NCI-H1930 (cell line): ENCODE results near the gene ZNF311.
"Not testable (repeated sequence)": the region's sequence is repeated elsewhere in the genome, so short reads cannot be mapped to it uniquely, and the experiment has no call there.

Experiments
- DNase-seq, 2 experiments: peaks; one replicate each; lab custom pipeline; 2025; lab: John Stamatoyannopoulos, UW

ZNF311 gene

DNA sequence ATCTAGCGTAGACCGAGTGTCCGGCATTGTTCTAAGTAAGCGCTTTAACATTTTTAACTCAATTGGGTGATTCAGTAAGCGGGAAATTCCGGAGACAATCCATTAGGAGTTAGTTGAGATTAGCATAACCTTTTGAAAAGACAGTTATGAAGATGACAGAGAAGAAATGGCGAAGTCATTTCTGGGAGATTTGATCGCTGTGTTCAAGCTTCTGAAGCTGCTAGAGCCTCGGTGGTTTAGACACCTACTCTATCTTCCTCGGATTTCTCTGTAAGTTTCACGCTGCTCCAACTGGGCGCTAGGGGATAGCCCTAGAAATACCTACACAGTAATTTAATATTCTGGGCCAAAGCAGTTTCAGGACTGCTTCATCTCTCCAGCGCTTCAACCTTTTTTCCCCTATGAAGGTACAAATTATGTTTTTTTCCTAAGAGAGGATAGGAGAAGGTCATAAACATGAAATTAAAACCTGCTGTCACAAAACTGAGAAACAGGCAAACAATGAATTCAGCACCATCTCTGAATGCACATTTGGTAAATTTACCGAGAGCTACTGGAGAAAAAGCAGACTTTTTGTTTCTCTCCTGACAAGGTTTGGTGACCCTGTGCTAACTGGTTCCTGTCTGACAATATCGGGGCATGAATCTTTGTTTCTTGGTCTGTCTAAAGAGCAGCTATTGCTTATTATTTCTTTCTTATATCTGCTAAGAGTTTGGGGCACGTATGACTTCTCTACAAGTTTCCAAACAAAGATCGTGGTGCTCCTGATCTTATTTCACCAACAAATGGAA lies 22.4 kb downstream of the ZNF311 start:
- DNase-seq = peak in 1 of 2 experiments; percentile 24

DNA sequence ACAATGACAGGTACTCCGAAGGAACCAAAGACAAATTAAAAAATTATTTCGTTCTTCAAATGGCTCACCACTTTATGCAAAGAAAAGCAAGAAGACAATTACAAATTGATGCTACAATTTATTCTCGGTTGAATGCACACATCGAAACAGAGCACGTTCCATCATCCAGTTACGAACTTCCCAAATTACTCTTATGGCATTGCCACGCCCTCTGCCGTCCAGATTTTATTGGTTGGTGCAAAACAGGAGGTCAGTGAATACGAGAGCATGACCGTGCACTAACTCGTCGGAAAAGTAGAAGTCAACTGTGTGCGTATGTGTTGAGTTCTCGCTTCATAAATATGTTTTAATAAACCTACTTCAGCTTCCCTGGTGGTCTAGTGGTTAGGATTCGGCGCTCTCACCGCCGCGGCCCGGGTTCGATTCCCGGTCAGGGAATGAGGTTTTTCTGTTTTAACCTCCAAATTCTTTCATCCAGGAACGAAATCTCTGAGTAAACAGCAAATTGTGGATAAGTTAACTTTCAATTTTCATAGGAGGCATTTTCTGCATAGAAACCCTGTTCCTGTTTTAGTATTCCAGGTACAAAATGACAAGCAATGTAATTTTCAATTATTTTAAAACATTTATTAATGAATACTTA lies 23.2 kb downstream of the ZNF311 start:
- peak; percentile 72 to 77 for DNase-seq

DNA sequence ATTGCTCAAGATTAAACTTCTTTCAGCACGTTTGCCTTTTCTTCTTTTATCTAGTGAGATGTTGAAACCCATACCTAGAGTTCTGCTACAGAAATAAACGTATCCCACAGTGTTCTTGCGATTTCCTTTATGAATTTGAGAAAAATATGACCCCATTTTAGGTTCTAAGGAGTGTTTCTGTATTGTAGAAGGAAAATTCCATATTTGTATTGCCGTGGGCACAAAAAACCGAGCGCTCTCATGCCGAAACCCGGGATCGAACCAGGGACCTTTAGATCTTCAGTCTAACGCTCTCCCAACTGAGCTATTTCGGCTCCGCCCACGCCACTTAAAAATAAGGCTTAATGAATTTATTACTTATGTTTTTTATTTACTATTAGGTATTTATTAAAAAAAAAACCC lies 23.7 kb downstream of the ZNF311 start:
- peak; percentile 67 to 79 for DNase-seq

DNA sequence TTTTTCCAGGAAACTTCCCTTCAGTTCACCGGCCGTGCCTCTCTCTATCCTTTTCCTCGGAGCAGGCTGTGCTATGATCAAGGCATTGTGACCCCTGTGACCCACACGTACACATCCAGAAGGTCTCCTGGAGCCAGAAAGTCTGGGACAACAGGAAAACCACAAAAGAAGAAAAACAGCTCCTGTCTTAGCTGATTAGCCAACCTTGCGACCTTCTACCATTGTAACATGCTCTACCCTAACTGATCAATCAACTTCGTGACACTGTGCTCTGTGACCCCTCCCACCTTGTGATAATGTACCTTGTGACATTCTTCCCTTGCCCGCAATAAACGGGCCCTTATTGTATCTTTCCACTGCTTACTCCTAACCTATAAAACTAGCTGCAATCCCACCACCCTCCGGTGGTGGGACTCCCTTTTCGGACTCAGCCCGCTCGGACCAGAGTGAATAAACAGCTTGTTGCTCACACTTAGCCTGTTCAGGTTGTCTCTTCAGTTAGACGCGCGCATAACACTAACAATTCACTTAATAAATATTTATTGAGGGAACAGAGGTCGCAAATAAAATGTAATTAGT lies 24.2 kb downstream of the ZNF311 start:
- peak; percentile 41 to 52 for DNase-seq

DNA sequence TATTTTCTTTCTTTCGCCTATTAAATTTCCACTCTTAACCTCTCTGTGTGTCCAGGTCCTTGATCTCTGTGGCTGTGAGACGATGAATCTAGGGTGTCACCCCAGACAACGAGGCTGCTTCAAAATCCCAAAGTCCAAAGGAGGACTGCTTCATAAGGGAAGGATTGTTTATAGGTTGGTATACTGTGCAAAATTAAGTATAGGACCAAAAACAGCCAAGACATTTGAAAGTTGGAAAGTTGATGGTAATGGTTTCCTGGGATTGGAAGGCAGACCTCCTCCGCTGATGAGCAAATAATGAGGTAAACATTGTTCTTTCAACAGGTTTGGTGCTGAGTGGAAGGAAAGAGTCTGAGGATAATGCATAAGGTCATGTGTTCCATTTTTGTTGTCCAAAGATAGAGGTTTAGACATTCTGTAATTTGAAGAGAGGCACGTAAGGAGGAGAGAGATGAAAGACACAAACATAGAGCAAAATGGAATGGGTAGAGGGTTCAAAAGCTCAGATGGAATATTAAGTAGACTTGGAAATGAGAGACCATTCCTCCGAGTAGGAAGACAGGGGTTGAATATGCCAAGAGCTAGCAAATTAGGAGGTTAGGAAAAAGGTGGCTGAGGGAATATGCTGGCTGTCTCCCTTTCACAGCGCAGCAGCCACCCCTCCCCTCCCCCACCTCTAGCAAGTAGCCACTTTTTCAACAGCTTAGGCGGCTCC lies 24.8 kb downstream of the ZNF311 start:
- no peak for DNase-seq

DNA sequence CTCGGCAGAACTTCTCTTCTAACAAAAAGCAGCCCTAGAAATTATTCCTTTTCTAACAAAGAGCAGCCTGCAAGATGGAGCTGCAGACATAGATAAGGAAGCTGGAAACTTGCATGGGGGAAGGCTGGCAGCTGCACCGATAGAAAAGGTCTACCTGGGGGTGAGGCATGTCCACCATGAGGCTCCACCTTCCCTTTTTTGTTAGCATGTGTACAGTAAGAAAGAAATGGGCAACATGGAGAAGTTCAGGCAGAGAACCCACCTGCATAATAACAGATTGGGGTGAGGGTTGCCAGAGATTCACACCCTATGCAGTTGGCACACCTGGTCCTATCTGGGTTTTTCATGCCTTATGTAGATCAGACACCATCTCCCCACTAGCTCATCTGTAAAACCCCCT lies 25.4 kb downstream of the ZNF311 start:
- DNase-seq = no peak

DNA sequence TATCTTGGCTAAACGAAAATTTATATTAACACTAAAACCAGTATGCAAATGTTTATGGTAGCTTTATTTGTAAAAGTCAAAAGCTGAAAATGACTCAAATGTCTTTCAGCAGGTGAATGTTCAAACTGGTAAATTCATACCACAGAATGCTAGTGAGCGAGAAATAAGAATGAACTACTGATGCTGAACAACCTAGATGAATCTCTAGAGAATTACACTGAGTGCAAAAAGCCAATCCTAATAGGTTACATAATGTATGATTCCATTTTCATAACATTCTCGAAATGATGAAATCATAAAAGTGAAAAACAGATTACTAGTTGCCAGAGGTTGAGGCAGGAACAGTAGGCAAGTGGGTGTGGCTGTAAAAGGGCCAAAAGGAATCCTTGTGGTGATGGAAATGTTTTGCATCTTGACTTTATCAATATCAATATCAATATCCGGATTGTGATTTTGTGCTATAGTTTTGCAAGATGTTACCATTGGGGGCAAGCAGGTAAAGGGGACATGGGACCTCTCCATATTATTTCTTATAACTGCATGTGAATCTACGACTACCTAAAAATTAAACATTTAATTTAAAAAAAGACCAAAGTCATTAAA lies 26.1 kb downstream of the ZNF311 start:
- DNase-seq = no peak

DNA sequence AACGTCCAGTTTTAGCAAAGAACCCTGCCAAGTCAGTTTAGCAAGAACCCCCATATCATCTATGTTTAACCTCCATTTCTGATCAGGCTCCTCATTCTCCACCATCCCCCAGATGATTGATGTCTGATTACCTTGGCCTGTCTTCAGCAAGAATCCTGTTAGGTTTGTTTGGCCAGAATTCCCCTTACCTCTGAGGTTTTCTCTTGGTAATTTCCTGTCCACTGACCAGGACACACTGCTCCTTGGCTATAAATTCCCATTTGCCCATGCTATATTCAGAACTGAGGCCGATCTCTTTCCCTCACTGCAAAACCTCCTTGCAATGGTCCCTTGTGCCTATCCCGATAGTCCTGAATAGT lies 27.0 kb downstream of the ZNF311 start:
- no peak for DNase-seq

DNA sequence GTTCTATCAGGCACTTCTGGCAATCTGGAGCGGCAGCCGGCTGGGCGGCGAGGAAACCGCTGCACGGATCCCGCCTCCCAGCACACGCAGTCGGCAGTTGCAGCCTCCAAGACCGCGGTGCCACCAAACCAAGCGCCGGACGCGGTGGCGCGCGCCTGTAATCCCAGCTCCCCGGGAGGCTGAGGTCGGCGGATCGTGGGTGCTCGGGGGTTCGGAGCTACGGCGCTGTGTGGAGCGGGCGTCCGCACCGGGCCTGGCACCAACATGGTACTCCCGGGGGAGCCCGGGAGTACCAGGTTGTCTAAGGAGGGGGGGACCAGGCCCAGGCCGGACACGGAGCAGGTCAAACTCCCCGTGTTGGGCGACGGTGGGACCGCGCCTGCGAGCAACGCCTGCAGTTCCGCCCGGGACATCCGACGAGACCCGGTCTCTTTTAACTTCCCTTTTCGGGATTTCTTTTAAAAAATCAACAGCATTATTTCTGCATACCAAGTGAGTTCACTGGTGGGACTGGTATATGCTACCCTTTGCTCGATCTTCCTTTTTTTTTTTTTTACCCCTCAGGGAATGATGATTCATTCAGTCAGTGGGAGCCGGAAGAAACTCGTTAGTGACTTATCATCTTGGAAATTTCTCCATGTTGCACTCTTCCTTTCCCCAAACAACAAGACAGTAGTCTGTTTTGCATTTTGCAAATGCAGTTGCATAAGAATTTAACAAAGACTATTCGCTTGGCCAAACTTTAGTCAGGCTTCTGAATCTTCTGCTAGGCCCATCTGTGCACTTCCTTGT lies 27.6 kb downstream of the ZNF311 start:
- no peak for DNase-seq

DNA sequence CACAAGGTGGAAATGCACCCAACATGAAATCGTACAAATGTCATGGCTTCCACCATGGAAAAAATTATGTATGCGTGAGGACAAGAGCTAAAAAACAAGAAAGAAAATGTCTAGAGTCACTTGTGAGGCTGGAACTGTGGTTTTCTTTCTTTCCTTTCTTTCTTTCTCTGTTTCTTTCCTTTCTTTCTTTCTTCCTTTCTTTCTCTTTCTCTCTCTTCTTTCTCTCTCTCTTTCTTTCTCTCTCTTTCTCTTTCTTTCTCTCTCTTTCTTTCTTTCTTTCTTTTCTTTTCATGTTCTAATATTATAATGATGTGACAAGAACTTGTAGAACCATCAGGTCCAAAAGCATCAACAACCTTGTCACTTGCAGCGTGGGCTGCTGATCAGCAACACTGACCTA lies 28.4 kb downstream of the ZNF311 start:
- no peak for DNase-seq

DNA sequence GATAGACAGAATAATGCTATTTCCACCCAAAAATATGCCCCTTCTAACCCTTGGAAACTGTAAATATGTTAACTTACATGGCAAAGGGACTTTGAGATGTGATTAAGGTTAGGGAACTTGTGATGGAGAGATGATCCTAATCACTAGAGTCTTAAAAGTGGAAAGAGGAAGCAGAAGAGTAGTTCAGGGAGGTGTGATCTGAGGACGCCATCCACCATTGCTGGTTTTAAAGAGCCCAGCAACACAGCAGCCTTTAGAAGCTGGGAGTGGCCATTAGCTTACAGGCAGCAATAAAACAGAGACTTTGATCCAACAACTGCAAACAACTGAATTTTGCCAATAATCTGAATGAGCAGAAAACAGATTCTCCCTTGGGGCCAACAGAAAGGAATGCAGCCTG lies 30.6 kb downstream of the ZNF311 start:
- DNase-seq = no peak

DNA sequence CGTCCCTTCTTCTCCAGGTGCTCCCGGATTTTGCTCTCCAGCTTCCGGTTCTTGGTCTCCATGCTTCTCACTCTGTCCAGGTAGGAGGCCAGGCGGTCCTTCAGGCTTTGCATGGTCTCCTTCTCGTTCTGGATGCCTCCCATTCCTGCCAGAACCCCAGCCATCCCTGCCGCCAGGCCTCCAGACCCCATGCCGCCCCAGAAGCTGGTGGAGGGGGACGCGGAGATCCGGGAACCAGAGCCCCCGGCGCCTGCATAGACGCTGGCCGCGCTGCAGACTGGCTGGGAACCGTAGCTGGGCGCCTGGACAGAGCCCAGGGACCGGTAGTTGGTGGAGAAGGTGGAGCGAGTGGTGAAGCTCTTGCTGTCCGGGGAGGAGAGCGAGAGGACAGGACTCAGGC lies 35.1 kb downstream of the ZNF311 start:
- not testable (repeated sequence) for DNase-seq

DNA sequence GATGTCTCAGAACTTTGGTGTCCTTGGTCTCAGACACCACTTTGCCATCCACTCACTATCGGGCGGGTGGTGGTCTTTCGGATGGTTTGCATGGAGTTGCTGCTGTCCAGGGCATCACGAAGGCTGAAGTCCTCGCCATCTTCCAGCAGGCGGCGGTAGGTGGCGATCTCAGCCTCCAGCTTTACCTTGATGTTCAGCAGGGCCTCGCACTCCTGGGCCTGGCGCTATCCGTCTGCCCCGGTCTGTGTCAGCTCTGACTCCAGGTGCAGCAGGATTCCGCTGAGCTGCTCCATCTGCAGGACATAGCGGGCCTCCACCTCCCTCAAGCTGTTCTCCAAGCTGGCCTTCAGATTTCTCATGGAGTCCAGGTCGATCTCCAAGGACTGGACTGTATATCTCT lies 36.0 kb downstream of the ZNF311 start:
- no peak for DNase-seq

DNA sequence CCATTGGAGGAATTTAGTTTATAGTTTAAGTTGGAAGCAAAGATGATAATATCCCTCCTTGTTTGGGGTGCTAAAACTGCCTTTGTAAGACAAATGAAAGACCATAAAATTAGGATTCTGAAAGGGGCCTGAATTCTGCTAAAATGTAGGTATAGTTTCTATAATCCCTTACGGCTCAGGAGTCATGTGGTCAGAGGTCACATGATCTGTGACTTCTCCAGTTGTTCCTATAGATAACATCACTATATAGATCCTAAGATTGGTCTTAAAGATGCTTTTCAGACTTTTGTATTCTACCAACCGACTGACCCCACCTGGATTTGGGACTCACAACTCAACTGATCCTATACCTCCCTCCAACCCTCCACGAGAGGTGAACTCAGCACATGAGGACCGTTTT lies 36.6 kb downstream of the ZNF311 start:
- no peak for DNase-seq

DNA sequence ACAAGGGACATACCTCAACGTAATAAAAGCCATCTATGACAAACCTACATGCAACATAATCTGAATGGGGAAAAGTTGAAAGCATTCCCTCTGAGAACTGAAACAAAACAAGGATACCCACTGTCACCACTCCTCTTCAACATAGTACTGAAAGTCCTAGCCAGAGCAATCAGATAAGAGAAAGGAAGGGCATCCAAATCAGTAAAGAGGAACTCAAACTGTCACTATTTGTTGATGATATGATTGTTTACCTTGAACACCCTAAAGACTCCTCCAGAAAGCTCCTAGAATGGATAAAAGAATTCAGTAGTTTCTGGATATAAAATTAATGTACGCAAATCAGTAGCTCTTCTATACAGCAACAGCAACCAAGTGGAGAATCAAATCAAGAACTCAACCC lies 39.4 kb downstream of the ZNF311 start:
- no peak for DNase-seq

DNA sequence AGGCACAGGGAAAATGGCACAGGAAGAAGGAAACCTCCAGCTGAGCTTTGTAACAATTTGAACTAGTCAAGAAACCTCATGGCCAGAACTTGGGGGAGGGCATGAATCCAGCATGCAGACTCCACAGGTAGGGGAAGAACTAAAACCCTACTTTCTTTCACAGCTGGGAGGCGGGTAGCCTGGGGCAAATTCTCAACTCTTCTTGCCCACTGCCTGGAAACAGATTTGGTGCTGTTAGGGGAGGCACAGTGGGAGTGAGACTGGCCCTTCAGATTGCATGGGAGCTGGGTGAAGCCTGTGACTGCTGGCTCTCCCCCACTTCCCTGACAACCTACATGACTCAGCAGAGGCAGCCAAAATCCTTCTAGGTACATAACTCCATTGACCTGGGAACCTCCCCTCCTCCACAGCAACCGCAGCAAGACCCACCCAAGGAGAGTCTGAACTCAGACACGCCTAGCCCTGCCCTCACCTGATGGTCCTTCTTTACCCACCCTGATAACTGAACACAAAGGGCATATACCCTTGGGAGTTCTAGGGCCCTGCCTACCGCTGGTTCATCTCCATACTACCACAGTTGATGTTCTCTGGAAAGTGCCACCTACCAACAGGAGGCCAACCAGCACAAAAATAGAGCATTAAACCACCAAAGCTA lies 44.1 kb downstream of the ZNF311 start:
- DNase-seq = no peak

DNA sequence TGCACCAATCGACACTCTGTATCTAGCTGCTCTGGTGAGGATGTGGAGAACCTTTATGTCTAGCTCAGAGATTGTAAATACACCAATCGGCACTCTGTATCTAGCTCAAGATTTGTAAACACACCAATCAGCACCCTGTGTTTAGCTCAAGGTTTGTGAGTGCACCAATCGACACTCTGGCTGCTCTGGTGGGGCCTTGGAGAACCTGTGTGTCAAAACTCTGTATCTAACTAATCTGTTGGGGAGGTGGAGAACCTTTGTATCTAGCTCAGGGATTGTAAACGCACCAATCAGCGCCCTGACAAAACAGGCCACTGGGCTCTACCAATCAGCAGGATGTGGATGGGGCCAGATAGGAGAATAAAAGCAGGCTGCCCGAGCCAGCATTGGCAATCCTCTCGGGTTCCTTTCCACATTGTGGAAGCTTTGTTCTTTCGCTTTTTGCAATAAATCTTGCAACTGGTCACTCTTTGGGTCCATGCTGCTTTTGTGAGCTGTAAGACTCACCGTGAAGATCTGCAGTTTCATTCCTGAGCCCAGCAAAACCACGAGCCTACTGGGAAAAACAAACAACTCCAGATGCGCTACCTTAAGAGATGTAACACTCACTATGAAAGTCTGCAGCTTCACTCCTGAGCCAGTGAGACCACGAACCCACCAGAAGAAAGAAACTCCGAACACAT lies 46.4 kb downstream of the ZNF311 start:
- DNase-seq = not testable (repeated sequence)

DNA sequence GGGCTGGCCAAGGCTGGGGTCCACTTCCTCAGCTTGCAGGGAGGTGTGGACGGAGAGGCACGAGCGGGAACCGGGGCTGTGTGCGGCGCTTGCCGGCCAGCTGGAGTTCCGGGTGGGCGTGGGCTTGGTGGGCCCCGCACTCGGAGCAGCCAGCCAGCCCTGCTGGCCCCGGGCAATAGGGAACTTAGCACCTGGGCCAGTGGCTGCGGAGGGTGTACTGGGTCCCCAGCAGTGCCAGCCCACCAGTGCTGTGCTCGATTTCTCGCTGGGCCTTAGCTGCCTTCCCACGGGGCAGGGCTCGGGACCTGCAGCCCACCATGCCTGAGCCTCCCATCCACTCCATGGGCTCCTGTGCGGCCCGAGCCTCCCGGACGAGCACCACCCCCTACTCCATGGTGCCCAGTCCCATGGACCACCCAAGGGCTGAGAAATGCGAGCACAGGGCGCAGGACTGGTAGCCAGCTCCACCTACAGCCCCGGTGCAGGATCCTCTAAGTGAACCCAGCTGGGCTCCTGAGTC lies 47.3 kb downstream of the ZNF311 start:
- not testable (repeated sequence) for DNase-seq

DNA sequence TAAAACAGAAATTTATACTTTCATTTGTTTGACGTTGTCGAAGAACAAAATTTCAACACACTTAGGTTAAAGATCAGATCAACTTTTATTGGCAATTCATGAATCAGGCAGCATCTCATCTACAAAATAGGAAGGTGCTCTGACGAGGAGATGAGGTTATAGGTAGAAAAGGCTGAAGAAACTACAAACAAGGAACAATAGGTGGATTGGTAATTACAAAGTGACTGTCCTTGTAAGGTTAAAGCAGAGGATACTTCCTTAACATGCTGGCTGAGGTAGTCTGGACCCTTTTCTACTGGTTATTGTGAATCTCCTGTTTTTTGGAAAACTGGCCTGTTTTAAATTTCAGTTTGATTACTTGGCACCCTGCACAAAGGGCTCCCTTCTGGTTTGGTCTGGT lies 48.8 kb downstream of the ZNF311 start:
- no peak for DNase-seq

DNA sequence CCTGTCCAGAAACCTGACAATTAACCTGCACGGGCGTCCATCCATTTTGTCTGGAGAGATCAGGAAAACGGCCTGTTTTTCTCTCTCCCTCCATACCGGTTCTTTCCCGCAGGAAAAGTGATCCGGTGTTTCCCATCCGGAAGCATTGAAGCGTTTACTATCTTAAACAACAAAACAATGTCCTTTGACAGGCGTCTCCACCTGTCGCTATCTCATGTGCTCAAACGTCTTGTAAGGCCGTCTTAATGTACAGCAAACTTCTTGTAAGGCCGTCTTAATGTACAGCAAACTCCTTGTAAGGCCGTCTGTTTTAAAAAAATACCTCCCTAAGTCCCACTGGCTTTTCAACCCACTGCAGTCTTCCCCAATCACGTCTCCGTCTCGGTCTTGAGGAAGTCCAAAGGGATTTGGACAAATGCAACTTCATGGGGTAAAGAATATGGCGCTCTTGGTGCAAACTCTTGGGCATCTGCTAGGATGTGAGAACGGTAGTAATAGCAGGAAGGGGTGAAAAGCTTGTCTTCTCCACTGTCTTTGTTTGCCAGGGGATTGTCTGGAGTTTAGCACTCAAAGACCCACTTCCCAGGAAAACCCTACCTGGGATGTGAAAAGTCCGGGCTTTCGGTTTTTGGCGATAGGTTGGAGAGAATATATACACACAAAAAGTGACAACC lies 51.4 kb downstream of the ZNF311 start:
- no peak for DNase-seq
